LNCAP (cell line): Measurements from ENCODE around the gene PPP1R11.

Experiments used
- TF ChIP-seq, protein P1 (sequence below): fragments of 450-650 bp; IDR thresholded peaks from 2 replicates; pipeline ENCODE4 v1.5.1; 2017; ENCODE audit warnings: mild to moderate bottlenecking

Gene PPP1R11

DNA sequence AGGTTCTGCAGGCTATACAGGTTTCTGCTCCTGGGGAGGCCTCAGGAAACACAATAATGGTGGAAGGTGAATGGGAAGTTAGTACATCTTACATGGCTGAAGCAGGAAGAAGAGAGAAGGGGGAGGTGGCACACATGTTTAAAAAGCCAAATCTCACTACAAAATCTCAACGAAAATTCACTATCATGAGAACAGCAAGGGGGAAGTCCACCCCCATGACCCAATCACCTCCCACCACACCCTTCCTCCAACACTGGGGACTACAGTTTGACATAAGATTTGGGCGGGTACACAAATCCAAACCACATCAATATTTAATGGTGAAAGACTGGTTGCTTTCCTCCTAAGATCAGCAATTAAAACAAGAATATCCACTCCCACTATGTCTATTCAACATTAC lies 19.8 kb upstream of the PPP1R11 start:
- TF ChIP-seq, protein P1, sequence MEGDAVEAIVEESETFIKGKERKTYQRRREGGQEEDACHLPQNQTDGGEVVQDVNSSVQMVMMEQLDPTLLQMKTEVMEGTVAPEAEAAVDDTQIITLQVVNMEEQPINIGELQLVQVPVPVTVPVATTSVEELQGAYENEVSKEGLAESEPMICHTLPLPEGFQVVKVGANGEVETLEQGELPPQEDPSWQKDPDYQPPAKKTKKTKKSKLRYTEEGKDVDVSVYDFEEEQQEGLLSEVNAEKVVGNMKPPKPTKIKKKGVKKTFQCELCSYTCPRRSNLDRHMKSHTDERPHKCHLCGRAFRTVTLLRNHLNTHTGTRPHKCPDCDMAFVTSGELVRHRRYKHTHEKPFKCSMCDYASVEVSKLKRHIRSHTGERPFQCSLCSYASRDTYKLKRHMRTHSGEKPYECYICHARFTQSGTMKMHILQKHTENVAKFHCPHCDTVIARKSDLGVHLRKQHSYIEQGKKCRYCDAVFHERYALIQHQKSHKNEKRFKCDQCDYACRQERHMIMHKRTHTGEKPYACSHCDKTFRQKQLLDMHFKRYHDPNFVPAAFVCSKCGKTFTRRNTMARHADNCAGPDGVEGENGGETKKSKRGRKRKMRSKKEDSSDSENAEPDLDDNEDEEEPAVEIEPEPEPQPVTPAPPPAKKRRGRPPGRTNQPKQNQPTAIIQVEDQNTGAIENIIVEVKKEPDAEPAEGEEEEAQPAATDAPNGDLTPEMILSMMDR, result no peak

DNA sequence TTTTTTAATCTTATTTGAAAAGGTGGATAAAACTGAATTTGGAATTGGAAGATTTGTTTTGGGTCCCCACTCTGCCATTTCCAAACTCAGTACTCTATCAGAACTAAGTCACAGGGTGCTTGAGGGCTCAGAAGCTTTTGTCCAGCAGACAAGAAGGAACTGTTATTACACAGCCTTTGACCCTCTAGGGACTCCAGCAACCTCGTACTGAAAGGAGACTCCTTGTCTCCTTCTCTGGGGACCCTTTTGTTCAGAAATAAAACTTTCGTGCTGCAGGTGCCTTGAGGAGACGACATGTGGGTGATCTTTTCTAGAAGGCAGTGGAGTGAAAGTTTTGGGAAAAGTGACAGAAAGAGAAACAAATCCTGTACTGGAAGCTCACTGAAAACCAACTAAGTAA lies 13.3 kb upstream of the PPP1R11 start:
- TF ChIP-seq, protein P1, result no peak

DNA sequence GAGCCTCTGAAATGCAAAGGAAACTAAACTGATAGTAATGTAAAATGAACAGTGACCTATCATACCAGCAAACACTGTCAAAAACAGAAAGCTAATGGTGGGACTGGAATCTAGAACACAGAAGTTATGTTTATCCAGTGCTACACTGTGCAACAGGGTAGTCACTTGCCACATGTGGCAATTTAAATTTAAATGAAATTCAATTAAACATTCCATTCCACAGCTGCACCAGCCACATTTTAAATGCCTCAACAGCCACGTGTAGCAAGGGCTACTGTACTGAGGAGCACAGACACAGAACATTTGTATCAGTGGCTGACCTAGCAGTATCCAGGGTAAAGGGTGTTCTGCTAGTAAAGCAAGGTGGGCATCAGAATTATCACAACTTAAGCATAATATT lies 11.5 kb upstream of the PPP1R11 start:
- TF ChIP-seq, protein P1, result no peak

DNA sequence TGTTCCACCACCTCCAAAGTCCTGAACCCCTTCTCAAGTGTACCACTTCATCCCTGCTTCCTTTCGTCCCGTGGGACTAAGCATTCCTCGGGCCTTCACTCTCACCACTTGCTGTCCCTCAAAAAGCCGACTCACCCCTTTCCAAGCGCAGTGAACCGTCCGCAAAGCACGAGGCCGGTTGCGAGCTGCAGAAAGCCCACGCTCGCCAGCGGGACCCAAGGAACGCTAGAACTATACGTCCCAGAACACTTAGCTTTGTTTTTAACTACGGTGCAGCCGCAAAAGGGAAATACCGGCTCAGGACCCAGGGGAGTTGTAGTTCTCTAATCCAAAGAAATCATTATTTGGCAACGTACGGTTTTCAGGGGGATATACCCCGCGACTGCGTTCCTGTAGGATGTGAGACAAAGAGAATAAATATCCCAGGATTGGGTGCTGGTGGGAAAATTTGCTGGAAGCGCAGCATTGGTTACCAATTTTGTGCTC lies 6.3 kb upstream of the PPP1R11 start:
- TF ChIP-seq, protein P1, result no peak

DNA sequence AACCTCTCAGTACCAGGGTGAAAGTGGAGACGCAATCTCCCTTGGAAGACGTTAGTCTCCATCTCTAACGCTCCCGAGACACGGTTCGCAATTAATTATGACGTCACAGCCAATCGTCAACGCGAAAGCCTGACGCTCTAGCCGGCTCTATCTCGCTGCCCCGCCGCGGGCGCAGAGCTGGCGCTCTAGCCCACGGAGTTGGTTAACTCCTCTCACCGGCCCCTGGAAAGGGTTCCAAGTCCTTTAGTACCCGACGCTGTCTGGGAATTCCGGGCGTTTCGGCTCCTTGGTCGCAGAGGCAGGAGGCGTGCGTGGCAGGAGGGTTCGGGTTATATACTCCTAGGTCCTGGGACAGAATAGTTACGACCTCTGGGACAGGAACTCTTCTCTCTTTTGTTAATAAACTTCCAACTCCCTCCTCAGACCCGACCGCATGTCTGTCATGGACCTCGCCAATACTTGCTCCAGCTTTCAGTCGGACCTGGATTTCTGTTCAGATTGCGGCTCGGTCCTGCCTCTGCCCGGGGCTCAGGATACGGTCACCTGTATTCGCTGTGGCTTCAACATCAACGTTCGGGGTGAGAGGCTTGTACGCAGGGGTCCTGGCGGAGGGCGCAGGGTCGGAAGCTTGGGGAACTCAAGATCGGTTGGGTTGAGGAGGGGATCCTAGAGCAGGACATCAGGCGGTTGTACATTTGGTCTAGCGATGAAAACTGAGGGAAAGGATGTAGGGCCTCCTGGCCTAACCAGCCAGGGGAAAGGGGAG lies 5.7 kb upstream of the PPP1R11 start, which contains the start of gene POLR1H:
TSS of gene POLR1H (plus strand) at position 174 of the 766 bp plus-strand sequence. CDS start at position 434, 260 bp downstream.
- TF ChIP-seq, protein P1, result no peak

DNA sequence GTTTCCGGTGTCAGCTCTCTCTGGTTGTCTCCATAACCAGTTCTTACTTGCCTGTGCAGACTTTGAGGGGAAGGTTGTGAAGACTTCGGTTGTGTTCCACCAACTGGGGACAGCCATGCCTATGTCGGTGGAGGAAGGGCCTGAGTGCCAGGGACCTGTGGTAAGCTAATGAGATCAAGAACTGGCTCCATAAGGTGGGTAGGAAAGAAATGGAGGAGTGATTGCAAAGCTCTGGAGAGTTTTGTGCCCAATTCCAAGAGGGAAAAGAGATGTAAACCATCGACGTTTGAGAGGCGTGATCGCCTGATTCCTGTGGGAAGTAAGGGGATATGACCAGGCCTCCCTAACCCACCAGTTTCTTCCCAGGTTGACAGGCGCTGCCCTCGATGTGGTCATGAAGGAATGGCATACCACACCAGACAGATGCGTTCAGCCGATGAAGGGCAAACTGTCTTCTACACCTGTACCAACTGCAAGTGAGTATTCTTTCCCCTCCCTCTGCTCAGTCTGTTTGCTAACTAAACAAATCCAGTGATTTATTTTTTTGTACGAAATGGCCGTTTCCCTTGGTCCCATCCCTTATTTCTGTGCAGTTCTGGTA lies 5.0 kb upstream of the PPP1R11 start:
- TF ChIP-seq, protein P1, result no peak

DNA sequence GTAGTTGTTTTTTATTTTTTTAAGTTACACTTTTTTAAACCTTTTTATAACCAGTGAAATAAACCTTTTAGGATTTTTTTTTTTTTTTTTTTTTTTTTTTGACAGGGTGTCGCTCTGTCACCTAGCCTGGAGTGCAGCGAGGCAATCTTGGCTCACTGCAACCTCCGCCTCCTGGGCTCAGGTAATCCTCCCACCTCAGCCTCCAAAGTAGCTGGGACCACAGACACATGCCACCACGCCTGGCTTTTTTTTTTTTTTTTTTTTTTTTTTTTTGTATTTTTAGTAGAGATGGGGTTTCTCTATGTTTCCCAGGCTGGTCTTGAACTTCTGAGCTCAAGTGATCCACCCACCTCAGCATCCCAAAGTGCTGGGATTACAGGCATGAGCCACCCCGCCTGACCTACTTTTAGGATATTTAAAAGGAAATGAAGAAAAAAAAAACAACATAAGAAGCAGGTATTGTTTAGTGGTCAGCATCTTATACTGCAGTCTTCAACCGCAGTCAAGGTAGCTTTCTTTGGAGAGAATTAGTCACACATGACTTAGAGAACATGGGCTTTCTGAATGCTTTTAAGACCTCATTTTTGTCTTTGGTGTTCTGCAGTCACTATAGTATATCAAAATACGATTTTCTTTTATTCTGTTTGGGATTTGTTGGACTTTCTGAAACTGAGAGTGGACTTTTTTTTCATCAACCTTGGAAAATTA lies 4.4 kb upstream of the PPP1R11 start:
- TF ChIP-seq, protein P1, result no peak
